HEK293 (cell line): ENCODE measurements around the gene SLC7A1.
A peak's percentile ranks its signal among the peaks of the same experiment; 100 is the strongest.

Experiments used
- CTCF ChIA-PET: fragments of 350-600 bp; formaldehyde crosslinking; extraction: SDS; loops from one replicate; lab custom pipeline; 2021; ENCODE audit warnings: antibody characterized with exemption; lab: Yijun Ruan, JAX
- POLR2A ChIA-PET: fragments of 300-600 bp; formaldehyde crosslinking; extraction: SDS; loops from one replicate; lab custom pipeline; 2020; ENCODE audit warnings: antibody characterized with exemption, inconsistent platforms; lab: Yijun Ruan, JAX
- H3K27ac ChIP-seq: fragments of 200-500 bp; sonication (Bioruptor generic); 2 replicates; pipeline ENCODE4 v1.5.1; 2014; ENCODE audit warnings: low read depth, low read length, control low read depth, inconsistent platforms; ENCODE audit errors: extremely low read depth
- H3K36me3 ChIP-seq, 2 experiments: fragments of 200-500 bp in 1 of 2; sonication (Bioruptor generic) in 1 of 2; 1 replicate in 1 of 2; 2 replicates in 1 of 2; pipeline ENCODE4 v1.5.1; 2014 to 2017; ENCODE audit warnings: inconsistent platforms in 2 of 2, low read length in 2 of 2; ENCODE audit not compliant: control insufficient read depth in 2 of 2, insufficient read depth in 1 of 2
- H3K4me1 ChIP-seq: fragments of 200-500 bp; sonication (Bioruptor generic); 2 replicates; pipeline ENCODE4 v1.5.1; 2014; ENCODE audit warnings: mild to moderate bottlenecking, low read length, inconsistent platforms; ENCODE audit not compliant: control insufficient read depth, insufficient read depth
- H3K4me3 ChIP-seq: 2 replicates; pipeline ENCODE4 v1.5.1; 2011; ENCODE audit warnings: low read depth, mild to moderate bottlenecking, control low read depth, low read length, moderate library complexity
- H3K9me3 ChIP-seq: fragments of 200-500 bp; sonication (Bioruptor generic); 2 replicates; pipeline ENCODE4 v1.5.1; 2014; ENCODE audit warnings: low read depth, low read length, inconsistent platforms; ENCODE audit not compliant: control insufficient read depth, insufficient read depth
- EGR2 ChIP-seq: fragments of 450-650 bp; formaldehyde crosslinking; IDR thresholded peaks from 2 replicates; pipeline ENCODE4 v1.5.1; 2016; ENCODE audit warnings: low read depth, missing biosample characterization, missing genetic modification characterization
- FEZF1 ChIP-seq: fragments of 450-650 bp; formaldehyde crosslinking; IDR thresholded peaks from 2 replicates; pipeline ENCODE4 v1.5.1; 2016; ENCODE audit warnings: missing biosample characterization, missing genetic modification characterization
- KLF16 ChIP-seq: fragments of 450-650 bp; formaldehyde crosslinking; IDR thresholded peaks from 2 replicates; pipeline ENCODE4 v1.5.1; 2017; ENCODE audit warnings: missing biosample characterization, missing genetic modification characterization
- OVOL3 ChIP-seq: fragments of 450-650 bp; formaldehyde crosslinking; IDR thresholded peaks from 2 replicates; pipeline ENCODE4 v1.5.1; 2016; ENCODE audit warnings: missing biosample characterization, missing genetic modification characterization
- ZBTB8A ChIP-seq: fragments of 450-650 bp; formaldehyde crosslinking; IDR thresholded peaks from 2 replicates; pipeline ENCODE4 v1.5.1; 2016; ENCODE audit warnings: missing biosample characterization, missing genetic modification characterization
- ZFHX2 ChIP-seq: fragments of 450-650 bp; formaldehyde crosslinking; conservative IDR thresholded peaks from 2 replicates; pipeline ENCODE4 v1.5.1; 2016; ENCODE audit warnings: missing biosample characterization, missing genetic modification characterization
- ZNF112 ChIP-seq: fragments of 450-650 bp; formaldehyde crosslinking; IDR thresholded peaks from 2 replicates; pipeline ENCODE4 v1.5.0; 2017; ENCODE audit warnings: missing biosample characterization, missing genetic modification characterization
- ZNF133 ChIP-seq: fragments of 450-650 bp; formaldehyde crosslinking; IDR thresholded peaks from 2 replicates; pipeline ENCODE4 v1.5.1; 2016; ENCODE audit warnings: missing biosample characterization, missing genetic modification characterization
- ZNF2 ChIP-seq: fragments of 450-650 bp; formaldehyde crosslinking; IDR thresholded peaks from 2 replicates; pipeline ENCODE4 v1.5.1; 2016; ENCODE audit warnings: missing biosample characterization, missing genetic modification characterization
- ZNF423 ChIP-seq: fragments of 450-650 bp; formaldehyde crosslinking; IDR thresholded peaks from 2 replicates; pipeline ENCODE4 v1.5.1; 2016; ENCODE audit warnings: missing biosample characterization, missing genetic modification characterization
- ZNF426 ChIP-seq: fragments of 450-650 bp; formaldehyde crosslinking; IDR thresholded peaks from 2 replicates; pipeline ENCODE4 v1.5.1; 2017; ENCODE audit warnings: missing biosample characterization, missing genetic modification characterization, mild to moderate bottlenecking, inconsistent platforms, moderate library complexity
- ZNF433 ChIP-seq: fragments of 450-650 bp; formaldehyde crosslinking; IDR thresholded peaks from 2 replicates; pipeline ENCODE4 v1.5.1; 2016; ENCODE audit warnings: missing biosample characterization, missing genetic modification characterization, low read depth
- ZNF600 ChIP-seq: fragments of 450-650 bp; formaldehyde crosslinking; IDR thresholded peaks from 2 replicates; pipeline ENCODE4 v1.5.1; 2016; ENCODE audit warnings: missing biosample characterization, missing genetic modification characterization
- ZNF621 ChIP-seq: fragments of 450-650 bp; formaldehyde crosslinking; IDR thresholded peaks from 2 replicates; pipeline ENCODE4 v1.5.1; 2017; ENCODE audit warnings: missing biosample characterization, missing genetic modification characterization
- ZNF623 ChIP-seq: fragments of 450-650 bp; formaldehyde crosslinking; IDR thresholded peaks from 2 replicates; pipeline ENCODE4 v1.5.1; 2016; ENCODE audit warnings: missing biosample characterization, missing genetic modification characterization
- ZNF670 ChIP-seq: fragments of 450-650 bp; formaldehyde crosslinking; IDR thresholded peaks from 2 replicates; pipeline ENCODE4 v1.5.1; 2016; ENCODE audit warnings: missing biosample characterization, missing genetic modification characterization, low read depth
- ZNF830 ChIP-seq: fragments of 450-650 bp; IDR thresholded peaks from 2 replicates; pipeline ENCODE4 v1.5.0; 2018; ENCODE audit warnings: missing biosample characterization, missing genetic modification characterization, low read depth, mild to moderate bottlenecking, moderate library complexity
- TF ChIP-seq, protein P1 (sequence below): fragments of 450-650 bp; formaldehyde crosslinking; IDR thresholded peaks from 2 replicates; pipeline ENCODE4 v1.5.1; 2017; ENCODE audit warnings: missing biosample characterization, missing genetic modification characterization
- TF ChIP-seq, protein P2 (sequence below): fragments of 450-650 bp; formaldehyde crosslinking; IDR thresholded peaks from 2 replicates; pipeline ENCODE4 v1.5.1; 2016; ENCODE audit warnings: missing biosample characterization, missing genetic modification characterization

The SLC7A1 gene

DNA sequence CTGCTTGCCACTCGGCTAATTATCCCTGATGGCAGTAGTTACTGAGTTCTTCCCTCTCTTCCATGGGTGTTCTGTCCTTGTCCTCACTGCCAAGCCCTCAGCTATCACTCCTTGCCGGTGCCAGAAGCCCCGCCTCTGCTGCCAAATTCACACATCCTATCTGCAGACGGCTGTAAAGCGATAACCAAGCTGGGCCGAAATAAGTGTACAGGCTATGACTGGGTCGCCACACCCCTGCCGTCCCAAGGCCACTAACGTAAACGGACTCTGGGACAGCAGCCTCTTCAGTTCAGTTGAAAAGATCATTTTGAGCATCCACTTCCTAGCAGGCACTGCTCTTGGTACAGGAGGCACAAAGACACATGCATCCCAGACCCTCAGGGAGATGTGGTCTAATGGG lies 13.3 kb downstream of the SLC7A1 start:
- TF ChIP-seq ZNF133 (tag by site-specific recombination) (no peak), OVOL3 (tag by site-specific recombination) (no peak), ZNF830 (no peak), ZNF623 (no peak), FEZF1 (tag by site-specific recombination) (no peak), ZNF112 (tag by site-specific recombination) (no peak), ZNF600 (tag by site-specific recombination) (no peak)
- TF ChIP-seq, protein P1, sequence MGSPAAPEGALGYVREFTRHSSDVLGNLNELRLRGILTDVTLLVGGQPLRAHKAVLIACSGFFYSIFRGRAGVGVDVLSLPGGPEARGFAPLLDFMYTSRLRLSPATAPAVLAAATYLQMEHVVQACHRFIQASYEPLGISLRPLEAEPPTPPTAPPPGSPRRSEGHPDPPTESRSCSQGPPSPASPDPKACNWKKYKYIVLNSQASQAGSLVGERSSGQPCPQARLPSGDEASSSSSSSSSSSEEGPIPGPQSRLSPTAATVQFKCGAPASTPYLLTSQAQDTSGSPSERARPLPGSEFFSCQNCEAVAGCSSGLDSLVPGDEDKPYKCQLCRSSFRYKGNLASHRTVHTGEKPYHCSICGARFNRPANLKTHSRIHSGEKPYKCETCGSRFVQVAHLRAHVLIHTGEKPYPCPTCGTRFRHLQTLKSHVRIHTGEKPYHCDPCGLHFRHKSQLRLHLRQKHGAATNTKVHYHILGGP (tag by site-specific recombination), result no peak
- ChIA-PET POLR2A (no interaction called here), CTCF (interaction anchor here (1.6 kb wide), 1 partner anchor 15 kb away, joined by 3 read pairs; no protein-coding TSS in a partner anchor)
- Histone ChIP-seq H3K4me3 (no peak overlapping the region), H3K9me3 (no peaks in the 10 kb centered on the region), H3K27ac (no peak overlapping the region), H3K4me1 (peaks cover 2% of the 10 kb centered on the region; the same call in 1 of the 2 replicates), H3K36me3 (no peaks in the 10 kb centered on the region)

DNA sequence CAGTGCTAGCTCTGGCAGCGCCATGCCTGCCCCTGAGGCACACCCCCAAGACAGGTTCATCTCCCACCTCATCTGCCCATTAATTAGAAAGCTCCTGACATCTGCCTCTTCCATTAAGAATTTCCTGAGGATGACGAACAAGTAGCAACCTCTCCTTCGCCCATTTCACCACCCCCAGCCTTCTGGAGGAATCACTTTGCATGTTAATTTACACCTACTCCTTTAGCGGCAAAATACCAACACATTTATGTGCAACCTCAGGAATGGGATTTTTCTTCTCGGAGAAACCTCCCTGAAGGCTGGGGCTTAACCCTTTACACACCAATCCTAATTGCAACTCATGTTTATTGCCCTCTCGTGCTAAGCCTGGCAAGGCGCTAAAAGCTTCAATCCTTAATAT lies 13.8 kb downstream of the SLC7A1 start:
- no peak overlapping the region for H3K4me3 ChIP-seq
- ChIA-PET CTCF (interaction anchor here (1.6 kb wide), 1 partner anchor 15 kb away, joined by 3 read pairs; no protein-coding TSS in a partner anchor), POLR2A (no interaction called here)
- peaks cover 2% of the 10 kb centered on the region; the same call in 1 of the 2 replicates for H3K4me1 ChIP-seq
- H3K27ac ChIP-seq, result no peak overlapping the region
- TF ChIP-seq ZNF426, result no peak
- peak; percentile 37 for TF ChIP-seq ZFHX2
- TF ChIP-seq EGR2 (tag by site-specific recombination), result peak; percentile 20; the same call in 1 of the 2 replicates
- TF ChIP-seq, all 188 proteins: peak for 2
- Histone ChIP-seq H3K36me3 (no peaks in the 10 kb centered on the region), H3K9me3 (no peaks in the 10 kb centered on the region)

DNA sequence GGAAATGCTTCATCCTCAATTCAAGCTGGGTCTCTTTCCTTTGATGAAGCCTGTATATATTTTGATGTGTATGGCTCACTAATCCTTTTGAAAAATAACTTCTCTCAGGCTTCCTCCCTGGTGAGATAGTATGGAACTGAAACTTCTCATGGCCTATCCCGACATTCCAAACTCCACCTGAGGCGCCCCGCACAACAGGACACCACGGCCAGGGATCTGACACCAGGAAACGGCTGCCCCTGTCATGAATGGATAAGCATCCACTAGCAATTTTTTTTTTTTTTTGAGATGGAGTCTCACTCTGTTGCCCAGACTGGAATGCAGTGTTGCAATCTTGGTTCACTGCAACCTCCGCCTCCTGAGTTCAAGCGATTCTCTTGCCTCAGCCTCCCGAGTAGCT lies 16.4 kb downstream of the SLC7A1 start:
- Histone ChIP-seq H3K36me3 (no peaks in the 10 kb centered on the region; a peak in 1 of 3 replicates), H3K9me3 (no peaks in the 10 kb centered on the region), H3K4me1 (peaks cover 2% of the 10 kb centered on the region; the same call in 1 of the 2 replicates), H3K4me3 (no peak overlapping the region), H3K27ac (no peak overlapping the region)
- ChIA-PET CTCF (no interaction called here), POLR2A (interaction anchor here (0.7 kb wide), 1 partner anchor 9 kb away, joined by 3 read pairs; no protein-coding TSS in a partner anchor)
- TF ChIP-seq, protein P2, sequence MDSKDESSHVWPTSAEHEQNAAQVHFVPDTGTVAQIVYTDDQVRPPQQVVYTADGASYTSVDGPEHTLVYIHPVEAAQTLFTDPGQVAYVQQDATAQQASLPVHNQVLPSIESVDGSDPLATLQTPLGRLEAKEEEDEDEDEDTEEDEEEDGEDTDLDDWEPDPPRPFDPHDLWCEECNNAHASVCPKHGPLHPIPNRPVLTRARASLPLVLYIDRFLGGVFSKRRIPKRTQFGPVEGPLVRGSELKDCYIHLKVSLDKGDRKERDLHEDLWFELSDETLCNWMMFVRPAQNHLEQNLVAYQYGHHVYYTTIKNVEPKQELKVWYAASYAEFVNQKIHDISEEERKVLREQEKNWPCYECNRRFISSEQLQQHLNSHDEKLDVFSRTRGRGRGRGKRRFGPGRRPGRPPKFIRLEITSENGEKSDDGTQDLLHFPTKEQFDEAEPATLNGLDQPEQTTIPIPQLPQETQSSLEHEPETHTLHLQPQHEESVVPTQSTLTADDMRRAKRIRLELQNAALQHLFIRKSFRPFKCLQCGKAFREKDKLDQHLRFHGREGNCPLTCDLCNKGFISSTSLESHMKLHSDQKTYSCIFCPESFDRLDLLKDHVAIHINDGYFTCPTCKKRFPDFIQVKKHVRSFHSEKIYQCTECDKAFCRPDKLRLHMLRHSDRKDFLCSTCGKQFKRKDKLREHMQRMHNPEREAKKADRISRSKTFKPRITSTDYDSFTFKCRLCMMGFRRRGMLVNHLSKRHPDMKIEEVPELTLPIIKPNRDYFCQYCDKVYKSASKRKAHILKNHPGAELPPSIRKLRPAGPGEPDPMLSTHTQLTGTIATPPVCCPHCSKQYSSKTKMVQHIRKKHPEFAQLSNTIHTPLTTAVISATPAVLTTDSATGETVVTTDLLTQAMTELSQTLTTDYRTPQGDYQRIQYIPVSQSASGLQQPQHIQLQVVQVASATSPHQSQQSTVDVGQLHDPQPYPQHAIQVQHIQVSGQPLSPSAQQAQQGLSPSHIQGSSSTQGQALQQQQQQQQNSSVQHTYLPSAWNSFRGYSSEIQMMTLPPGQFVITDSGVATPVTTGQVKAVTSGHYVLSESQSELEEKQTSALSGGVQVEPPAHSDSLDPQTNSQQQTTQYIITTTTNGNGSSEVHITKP (tag by site-specific recombination), result no peak
- TF ChIP-seq ZBTB8A (tag by site-specific recombination), result no peak
- no peak for TF ChIP-seq ZNF433 (tag by site-specific recombination)
- TF ChIP-seq KLF16 (tag by site-specific recombination), result no peak
- TF ChIP-seq ZNF670 (tag by site-specific recombination), result no peak
- TF ChIP-seq EGR2 (tag by site-specific recombination), result no peak
- no peak for TF ChIP-seq ZNF2 (tag by site-specific recombination)
- no peak for TF ChIP-seq ZNF621 (tag by site-specific recombination)
- no peak for TF ChIP-seq ZNF423
